Panc1 (cell line): ENCODE data around the gene SBF2. TPM values are rescaled to one million over a fixed set of nuclear protein-coding genes. Genes with fewer than 3 reads are reported as not detected.
A peak's percentile ranks its signal among the peaks of the same experiment; 100 is the strongest.

Experiments used
- ATAC-seq: fragments of 200-7000 bp; cut with Tn5 transposase; 2 replicates; pipeline ENCODE4 v1.9.1; 2020; ENCODE audit warnings: mild to moderate bottlenecking, moderate library complexity
- BruUV-seq: library from RNA; stranded (reverse); fragments of 400-500 nt; replicated peaks from 2 replicates; lab custom pipeline; 2021; lab: Mats Ljungman, UMichigan
- CTCF ChIA-PET: fragments of 300-600 bp; sonication (Branson Sonifier 250); formaldehyde crosslinking; loops from one replicate; lab custom pipeline; 2022; ENCODE audit warnings: antibody characterized with exemption; lab: Charles Lee
- POLR2A ChIA-PET: fragments of 300-600 bp; sonication (Branson Sonifier 250); formaldehyde crosslinking; loops from one replicate; lab custom pipeline; 2022; ENCODE audit warnings: antibody characterized with exemption; lab: Charles Lee
- DNase-seq: peaks from one replicate; pipeline ENCODE4 v3.0.0-alpha.2; 2010; ENCODE audit warnings: low read depth, low spot score
- H3K27ac ChIP-seq: 2 replicates; pipeline ENCODE4 v1.5.1; 2011; ENCODE audit warnings: mild to moderate bottlenecking, low read length, inconsistent platforms
- H3K27me3 ChIP-seq: fragments of 200-500 bp; sonication (Bioruptor generic); 2 replicates; pipeline ENCODE4 v1.6.0; 2014; ENCODE audit warnings: low read length, inconsistent platforms; ENCODE audit not compliant: control insufficient read depth, insufficient read depth
- H3K36me3 ChIP-seq: fragments of 200-500 bp; sonication (Bioruptor generic); 2 replicates; pipeline ENCODE4 v1.5.1; 2014; ENCODE audit warnings: inconsistent platforms, mild to moderate bottlenecking, low read length, moderate library complexity; ENCODE audit not compliant: control insufficient read depth, insufficient read depth
- H3K4me1 ChIP-seq: 2 replicates; pipeline ENCODE4 v1.5.1; 2011; ENCODE audit warnings: inconsistent platforms, mild to moderate bottlenecking, low read length, moderate library complexity; ENCODE audit not compliant: control insufficient read depth, insufficient read depth
- H3K4me3 ChIP-seq, 2 experiments: 2 replicates each; pipeline ENCODE4 v1.5.1; 2011 to 2012; ENCODE audit warnings: low read depth in 2 of 2, low read length in 2 of 2, mild to moderate bottlenecking in 2 of 2, inconsistent platforms in 1 of 2, moderate library complexity in 1 of 2
- H3K9me3 ChIP-seq: fragments of 200-500 bp; sonication (Bioruptor generic); 2 replicates; pipeline ENCODE4 v1.5.1; 2014; ENCODE audit warnings: low read depth, mild to moderate bottlenecking, inconsistent platforms, low read length, moderate library complexity; ENCODE audit not compliant: control insufficient read depth, insufficient read depth
- POLR2AphosphoS5 ChIP-seq: IDR thresholded peaks from 2 replicates; pipeline ENCODE4 v1.6.1; 2012; ENCODE audit warnings: mild to moderate bottlenecking, low read depth, low read length, moderate library complexity
- SIN3A ChIP-seq: IDR thresholded peaks from 2 replicates; pipeline ENCODE4 v1.6.1; 2012; ENCODE audit warnings: low read depth, mild to moderate bottlenecking, low read length, moderate library complexity, borderline replicate concordance; ENCODE audit not compliant: insufficient read depth
- TCF7L2 ChIP-seq: IDR thresholded peaks from 2 replicates; pipeline ENCODE4 v1.6.1; 2011; ENCODE audit warnings: mild to moderate bottlenecking, low read depth, low read length, inconsistent platforms
- in situ Hi-C: cut with HindIII; loops from 2 replicates; pipeline ENCODE4 v1.10.0; 2016; ENCODE audit warnings: low sequenced_read_pairs, low pct_unique_long_range_greater_than_20kb
- intact Hi-C: fragments of 100-400 bp; cut with micrococcal nuclease; formaldehyde crosslinking; loops from one replicate; pipeline ENCODE4 v1.10.0; 2022; ENCODE audit not compliant: unreplicated experiment
- total RNA-seq: library from RNA; stranded (reverse); gene quantifications from one replicate; pipeline ENCODE4 v1.2.1, GENCODE V29; 2021; ENCODE audit not compliant: unreplicated experiment
- TF ChIP-seq, protein P1 (sequence below), 2 experiments: IDR thresholded peaks; 2 replicates each; pipeline ENCODE4 v1.6.1; 2011 to 2012; ENCODE audit warnings: low read depth in 2 of 2, control low read depth in 1 of 2, low read length in 1 of 2, mild to moderate bottlenecking in 1 of 2, moderate library complexity in 1 of 2; ENCODE audit not compliant: insufficient read depth in 1 of 2
- TF ChIP-seq, protein P2 (sequence below): fragments of 450-650 bp; IDR thresholded peaks from 2 replicates; pipeline ENCODE4 v1.5.1; 2017; ENCODE audit warnings: mild to moderate bottlenecking

The SBF2 gene
- total RNA-seq, 1 experiment from 2014 or later: 65.0 TPM

DNA sequence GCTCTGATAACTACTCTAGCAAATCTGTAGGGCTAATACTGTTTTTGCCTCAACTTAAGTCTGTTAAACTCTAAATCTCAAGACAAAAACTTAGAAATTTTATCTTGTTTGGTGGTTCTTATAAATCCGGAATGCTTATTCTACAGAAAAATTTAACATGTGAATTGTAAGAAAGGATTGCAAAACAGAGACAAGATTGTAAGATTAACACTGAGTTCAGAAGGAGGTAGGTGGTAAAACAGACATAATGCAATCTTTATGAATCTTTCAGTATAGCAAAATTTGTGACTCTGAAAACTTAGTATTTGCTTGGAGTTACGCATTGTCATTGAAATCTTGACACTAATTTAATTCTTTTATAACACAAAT is 263.9 kb downstream of the SBF2 start:
- ChIA-PET POLR2A (no interaction called here), CTCF (no interaction called here)
- intact Hi-C loops: no loop called here
- DNase-seq (no peak), ATAC-seq (no peak)
- H3K4me1 ChIP-seq: no peaks in the 10 kb centered on the region; the same call in 1 of the 2 replicates
- no peaks in the 10 kb centered on the region for H3K9me3 ChIP-seq
- no TSS peak for BruUV-seq
- in situ Hi-C loops: no loop called here
- no peaks in the 10 kb centered on the region for H3K27me3 ChIP-seq
- TF ChIP-seq, protein P1, sequence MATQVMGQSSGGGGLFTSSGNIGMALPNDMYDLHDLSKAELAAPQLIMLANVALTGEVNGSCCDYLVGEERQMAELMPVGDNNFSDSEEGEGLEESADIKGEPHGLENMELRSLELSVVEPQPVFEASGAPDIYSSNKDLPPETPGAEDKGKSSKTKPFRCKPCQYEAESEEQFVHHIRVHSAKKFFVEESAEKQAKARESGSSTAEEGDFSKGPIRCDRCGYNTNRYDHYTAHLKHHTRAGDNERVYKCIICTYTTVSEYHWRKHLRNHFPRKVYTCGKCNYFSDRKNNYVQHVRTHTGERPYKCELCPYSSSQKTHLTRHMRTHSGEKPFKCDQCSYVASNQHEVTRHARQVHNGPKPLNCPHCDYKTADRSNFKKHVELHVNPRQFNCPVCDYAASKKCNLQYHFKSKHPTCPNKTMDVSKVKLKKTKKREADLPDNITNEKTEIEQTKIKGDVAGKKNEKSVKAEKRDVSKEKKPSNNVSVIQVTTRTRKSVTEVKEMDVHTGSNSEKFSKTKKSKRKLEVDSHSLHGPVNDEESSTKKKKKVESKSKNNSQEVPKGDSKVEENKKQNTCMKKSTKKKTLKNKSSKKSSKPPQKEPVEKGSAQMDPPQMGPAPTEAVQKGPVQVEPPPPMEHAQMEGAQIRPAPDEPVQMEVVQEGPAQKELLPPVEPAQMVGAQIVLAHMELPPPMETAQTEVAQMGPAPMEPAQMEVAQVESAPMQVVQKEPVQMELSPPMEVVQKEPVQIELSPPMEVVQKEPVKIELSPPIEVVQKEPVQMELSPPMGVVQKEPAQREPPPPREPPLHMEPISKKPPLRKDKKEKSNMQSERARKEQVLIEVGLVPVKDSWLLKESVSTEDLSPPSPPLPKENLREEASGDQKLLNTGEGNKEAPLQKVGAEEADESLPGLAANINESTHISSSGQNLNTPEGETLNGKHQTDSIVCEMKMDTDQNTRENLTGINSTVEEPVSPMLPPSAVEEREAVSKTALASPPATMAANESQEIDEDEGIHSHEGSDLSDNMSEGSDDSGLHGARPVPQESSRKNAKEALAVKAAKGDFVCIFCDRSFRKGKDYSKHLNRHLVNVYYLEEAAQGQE (IDR thresholded peaks at IDR 0.05; ENCODE audit: insufficient read depth in 1 of 2, low read depth in 2 of 2, low read length in 1 of 2): no peak
- TF ChIP-seq SIN3A (no peak), TCF7L2 (no peak), POLR2AphosphoS5 (no peak)
- TF ChIP-seq, protein P2, sequence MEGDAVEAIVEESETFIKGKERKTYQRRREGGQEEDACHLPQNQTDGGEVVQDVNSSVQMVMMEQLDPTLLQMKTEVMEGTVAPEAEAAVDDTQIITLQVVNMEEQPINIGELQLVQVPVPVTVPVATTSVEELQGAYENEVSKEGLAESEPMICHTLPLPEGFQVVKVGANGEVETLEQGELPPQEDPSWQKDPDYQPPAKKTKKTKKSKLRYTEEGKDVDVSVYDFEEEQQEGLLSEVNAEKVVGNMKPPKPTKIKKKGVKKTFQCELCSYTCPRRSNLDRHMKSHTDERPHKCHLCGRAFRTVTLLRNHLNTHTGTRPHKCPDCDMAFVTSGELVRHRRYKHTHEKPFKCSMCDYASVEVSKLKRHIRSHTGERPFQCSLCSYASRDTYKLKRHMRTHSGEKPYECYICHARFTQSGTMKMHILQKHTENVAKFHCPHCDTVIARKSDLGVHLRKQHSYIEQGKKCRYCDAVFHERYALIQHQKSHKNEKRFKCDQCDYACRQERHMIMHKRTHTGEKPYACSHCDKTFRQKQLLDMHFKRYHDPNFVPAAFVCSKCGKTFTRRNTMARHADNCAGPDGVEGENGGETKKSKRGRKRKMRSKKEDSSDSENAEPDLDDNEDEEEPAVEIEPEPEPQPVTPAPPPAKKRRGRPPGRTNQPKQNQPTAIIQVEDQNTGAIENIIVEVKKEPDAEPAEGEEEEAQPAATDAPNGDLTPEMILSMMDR: no peak
- peak overlapping the region; percentile 25; the same call in 1 of the 2 replicates for H3K27ac ChIP-seq
- no peaks in the 10 kb centered on the region for H3K36me3 ChIP-seq
- H3K4me3 ChIP-seq: no peak overlapping the region

DNA sequence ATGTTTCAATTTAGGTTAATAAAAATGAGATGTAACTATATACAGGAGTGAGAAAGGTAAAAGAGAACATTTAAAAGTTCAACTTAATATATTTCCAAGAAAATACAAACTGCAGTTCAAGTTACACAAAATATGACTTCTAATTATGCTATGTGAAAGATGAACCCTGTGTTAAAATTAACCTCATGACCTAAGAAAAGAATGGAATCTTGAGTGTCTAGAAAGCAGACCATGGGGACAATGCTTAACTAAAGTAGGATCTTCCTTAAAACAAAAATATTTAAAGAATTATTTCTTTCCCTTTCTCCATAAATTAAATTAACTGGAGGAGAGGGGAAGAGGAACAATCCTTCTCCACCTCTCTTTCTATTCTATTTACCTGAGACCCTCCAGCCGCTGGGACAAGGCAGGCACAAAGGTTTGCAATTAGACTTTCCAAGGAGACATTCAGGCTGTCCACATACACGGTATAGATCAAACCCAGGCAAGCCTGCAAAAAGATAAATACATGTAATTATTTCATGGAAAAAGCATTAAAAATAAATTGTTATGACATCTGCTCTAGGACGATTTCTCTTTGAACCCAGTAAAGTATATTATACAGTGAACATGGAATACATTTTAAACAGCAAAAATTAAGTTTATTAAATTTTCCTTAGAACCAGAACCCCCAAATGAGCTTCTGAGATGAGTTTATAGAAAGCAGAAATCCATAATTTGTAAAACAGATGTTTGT is 264.5 kb downstream of the SBF2 start:
- CTCF ChIA-PET: no interaction called here
- POLR2A ChIA-PET: no interaction called here
- intact Hi-C loops: no loop called here
- ATAC-seq: no peak
- in situ Hi-C loops: no loop called here
- no peak for DNase-seq
- H3K36me3 ChIP-seq: no peaks in the 10 kb centered on the region
- no peak overlapping the region; the same call in 1 of the 2 replicates for H3K27ac ChIP-seq
- no TSS peak for BruUV-seq
- H3K4me1 ChIP-seq: no peaks in the 10 kb centered on the region; the same call in 1 of the 2 replicates
- no peak for TF ChIP-seq SIN3A
- TF ChIP-seq POLR2AphosphoS5: no peak
- no peak for TF ChIP-seq TCF7L2
- TF ChIP-seq, protein P2: no peak
- TF ChIP-seq, protein P1 (IDR thresholded peaks at IDR 0.05; ENCODE audit: insufficient read depth in 1 of 2, low read depth in 2 of 2, low read length in 1 of 2): no peak
- no peaks in the 10 kb centered on the region for H3K9me3 ChIP-seq
- no peaks in the 10 kb centered on the region for H3K27me3 ChIP-seq
- H3K4me3 ChIP-seq: no peak overlapping the region
